ENCODE data around the gene MTOR.

MTOR gene

DNA sequence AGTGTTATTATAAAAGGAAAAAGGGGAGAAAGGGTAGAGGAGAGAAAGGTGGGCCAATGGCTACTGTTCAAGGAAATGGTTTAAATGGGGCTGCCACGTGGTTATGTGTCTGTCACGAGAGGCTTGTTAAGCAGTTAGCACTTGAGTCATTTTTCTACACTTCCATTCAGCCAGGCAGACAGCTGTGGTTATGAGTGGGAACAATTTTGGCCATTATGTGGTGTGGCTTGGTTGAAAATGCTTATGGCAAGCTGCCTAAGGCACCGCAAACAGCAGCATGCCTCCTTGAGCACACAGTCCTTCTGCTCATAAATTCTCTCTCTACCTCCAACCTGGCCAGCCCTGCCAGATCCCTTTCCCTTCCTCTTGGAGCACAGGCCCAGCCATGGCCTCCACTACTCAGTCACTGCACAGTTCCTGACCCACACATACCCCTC lies 199.4 kb downstream of the MTOR start:
- no peak overlapping the region for H3K4me3 ChIP-seq
- no peak for TF ChIP-seq Cebpa-rat (IDR thresholded peaks at IDR 0.05)
- peaks cover 0 to 16% (median 5%) of the 10 kb centered on the region in 11 experiments; a peak in 6 of 22 replicates for H4K20me1 ChIP-seq
- H3K4me1 ChIP-seq = peaks cover 22 to 29% (median 24%) of the 10 kb centered on the region in 10 experiments
- no peak overlapping the region for H3K4me2 ChIP-seq
- no peak overlapping the region for H3K27ac ChIP-seq
- H3K9me3 ChIP-seq (replicated peaks in 1 of 11) = peaks cover 0 to 7% (median 5%) of the 10 kb centered on the region in 11 experiments; a peak in 6 of 22 replicates
- no peaks in the 10 kb centered on the region for H3K27me3 ChIP-seq
- H3K36me3 ChIP-seq = peaks cover 45 to 81% (median 66%) of the 10 kb centered on the region in 11 experiments
- no peak overlapping the region; a peak in 1 of 22 replicates for H3K9ac ChIP-seq

- peak overlapping the region in 9 of 11 experiments; percentile 78 to 98 (median 88); a peak in 15 of 22 replicates for H3K4me2 ChIP-seq
- H3K4me1 ChIP-seq = peaks cover 22 to 34% (median 29%) of the 10 kb centered on the region in 10 experiments
- peak overlapping the region in 3 of 11 experiments; percentile 2 to 93 (median 18); a peak in 1 of 22 replicates for H3K27ac ChIP-seq
- H3K36me3 ChIP-seq = peaks cover 33 to 81% (median 68%) of the 10 kb centered on the region in 11 experiments
- peaks cover 0 to 28% (median 14%) of the 10 kb centered on the region in 11 experiments; a peak in 16 of 22 replicates for H4K20me1 ChIP-seq
- TF ChIP-seq Cebpa-rat (IDR thresholded peaks at IDR 0.05) = no peak
- no peak overlapping the region for H3K4me3 ChIP-seq
- no peaks in the 10 kb centered on the region for H3K27me3 ChIP-seq
- H3K9ac ChIP-seq = peak overlapping the region in 6 of 11 experiments; percentile 4 to 98 (median 12); a peak in 6 of 22 replicates
- H3K9me3 ChIP-seq (replicated peaks in 1 of 11) = peaks cover 0 to 7% (median 5%) of the 10 kb centered on the region in 11 experiments; a peak in 6 of 22 replicates
Measured at GRCh38 chr1:11061652-11062365, 200.5 kb downstream of the MTOR start.

GRCh38 chr1:11059968-11060830 lies 202.2 kb downstream of the MTOR start, which contains the start of gene SRM:
Gene SRM, minus strand, starts transcription at chr1:11060018. Its CDS starts 75 bp downstream, at chr1:11059943.
- Histone ChIP-seq H3K27ac (peak within 1 kb of the TSS; percentile 22 to 96 (median 89); a peak in 21 of 22 replicates), H3K36me3 (peaks cover 27 to 79% (median 64%) of the 10 kb centered on the region in 11 experiments), H3K9ac (peak within 1 kb of the TSS; percentile 83 to 99 (median 93)), H3K4me1 (peaks cover 22 to 34% (median 29%) of the 10 kb centered on the region in 10 experiments), H3K27me3 (no peaks in the 10 kb centered on the region), H3K4me3 (peak within 1 kb of the TSS; percentile 76 to 100 (median 98)), H3K9me3 (replicated peaks in 1 of 11) (peaks cover 0 to 4% (median 3%) of the 10 kb centered on the region in 11 experiments; a peak in 6 of 22 replicates), H3K4me2 (peak within 1 kb of the TSS; percentile 90 to 99 (median 97)), H4K20me1 (peaks cover 0 to 42% (median 27%) of the 10 kb centered on the region in 11 experiments; a peak in 17 of 22 replicates)
- TF ChIP-seq Cebpa-rat (IDR thresholded peaks at IDR 0.05) = no peak

- H4K20me1 ChIP-seq = peaks cover 0 to 50% (median 32%) of the 10 kb centered on the region in 11 experiments; a peak in 17 of 22 replicates
- no peaks in the 10 kb centered on the region for H3K9me3 ChIP-seq (replicated peaks in 1 of 11)
- peak overlapping the region; percentile 13 to 96 (median 89); a peak in 21 of 22 replicates for H3K27ac ChIP-seq
- no peak for TF ChIP-seq Cebpa-rat (IDR thresholded peaks at IDR 0.05)
- peaks cover 22 to 37% (median 29%) of the 10 kb centered on the region in 10 experiments for H3K4me1 ChIP-seq
- peak overlapping the region; percentile 83 to 99 (median 93) for H3K9ac ChIP-seq
- H3K36me3 ChIP-seq = peaks cover 22 to 79% (median 64%) of the 10 kb centered on the region in 11 experiments; a peak in 21 of 22 replicates
- H3K4me2 ChIP-seq = peak overlapping the region; percentile 90 to 99 (median 96)
- H3K4me3 ChIP-seq = peak overlapping the region; percentile 76 to 100 (median 98)
- no peaks in the 10 kb centered on the region for H3K27me3 ChIP-seq
Measured at GRCh38 chr1:11059155-11059967, 203.0 kb downstream of the MTOR start.

GRCh38 chr1:11058595-11059154 lies 203.7 kb downstream of the MTOR start:
- TF ChIP-seq Cebpa-rat (IDR thresholded peaks at IDR 0.05) = no peak
- Histone ChIP-seq H3K4me2 (peak overlapping the region; percentile 90 to 99 (median 96)), H3K27ac (peak overlapping the region; percentile 13 to 96 (median 89); a peak in 19 of 22 replicates), H3K9me3 (replicated peaks in 1 of 11) (no peaks in the 10 kb centered on the region), H3K9ac (peak overlapping the region; percentile 83 to 99 (median 93)), H3K4me3 (peak overlapping the region; percentile 76 to 100 (median 98)), H3K4me1 (peaks cover 22 to 42% (median 30%) of the 10 kb centered on the region in 10 experiments), H4K20me1 (peaks cover 0 to 57% (median 39%) of the 10 kb centered on the region in 11 experiments; a peak in 18 of 22 replicates), H3K36me3 (peaks cover 20 to 76% (median 64%) of the 10 kb centered on the region in 11 experiments; a peak in 21 of 22 replicates), H3K27me3 (no peaks in the 10 kb centered on the region)

GRCh38 chr1:11058026-11058425 lies 204.3 kb downstream of the MTOR start:
- TF ChIP-seq Cebpa-rat (IDR thresholded peaks at IDR 0.05) = no peak
- H3K4me2 ChIP-seq = peak overlapping the region in 10 of 11 experiments; percentile 90 to 99 (median 96); a peak in 19 of 22 replicates

DNA sequence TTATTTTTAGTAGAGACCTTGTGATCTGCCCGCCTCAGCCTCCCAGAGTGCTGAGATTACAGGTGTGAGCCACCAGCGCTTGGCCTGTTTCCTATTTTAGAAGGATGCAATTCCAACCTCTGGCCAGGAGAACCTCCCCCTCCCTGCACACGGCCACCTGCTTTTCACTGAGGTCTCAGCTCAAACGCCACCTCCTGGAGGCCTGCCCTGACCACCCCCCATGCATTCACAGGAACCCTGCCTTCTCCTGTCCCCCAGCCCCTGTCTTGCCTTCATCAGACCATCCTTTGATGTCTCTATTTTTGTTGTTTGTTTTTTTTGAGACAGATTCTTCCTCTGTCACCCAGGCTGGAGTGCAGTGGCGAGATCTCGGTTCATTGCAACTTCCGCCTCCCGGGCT lies 204.9 kb downstream of the MTOR start:
- H3K4me2 ChIP-seq = peak overlapping the region in 7 of 11 experiments; percentile 90 to 99 (median 97); a peak in 4 of 22 replicates

More at GRCh38 chr1:11058026-11058425, 204.3 kb downstream of the MTOR start:
- Histone ChIP-seq H3K9me3 (replicated peaks in 1 of 11) (no peaks in the 10 kb centered on the region), H3K27me3 (no peaks in the 10 kb centered on the region), H3K9ac (peak overlapping the region; percentile 21 to 99 (median 93); a peak in 16 of 22 replicates), H4K20me1 (peaks cover 0 to 64% (median 46%) of the 10 kb centered on the region in 11 experiments; a peak in 18 of 22 replicates), H3K4me1 (peaks cover 22 to 49% (median 36%) of the 10 kb centered on the region in 10 experiments), H3K4me3 (peak overlapping the region in 8 of 10 experiments; percentile 90 to 100 (median 100); a peak in 13 of 20 replicates), H3K27ac (0 out of 22 replicates have a peak overlapping the region, but pooled peaks of 1 of the 11 experiments have one; percentile 93), H3K36me3 (peaks cover 15 to 76% (median 60%) of the 10 kb centered on the region in 11 experiments; a peak in 21 of 22 replicates)

More for the DNA sequence above, 204.9 kb downstream of the MTOR start:
- Histone ChIP-seq H3K4me1 (peaks cover 22 to 54% (median 41%) of the 10 kb centered on the region in 10 experiments), H3K9ac (peak overlapping the region in 8 of 11 experiments; percentile 21 to 99 (median 91); a peak in 8 of 22 replicates), H3K9me3 (replicated peaks in 1 of 11) (no peaks in the 10 kb centered on the region), H3K36me3 (peaks cover 15 to 71% (median 57%) of the 10 kb centered on the region in 11 experiments; a peak in 21 of 22 replicates), H4K20me1 (peaks cover 0 to 69% (median 51%) of the 10 kb centered on the region in 11 experiments; a peak in 18 of 22 replicates), H3K4me3 (no peak overlapping the region), H3K27ac (no peak overlapping the region), H3K27me3 (no peaks in the 10 kb centered on the region)
- TF ChIP-seq Cebpa-rat (IDR thresholded peaks at IDR 0.05) = no peak

Data from BLaER1 treated with 17β-estradiol and CSF1 and Interleukin-3, amounts not matched to agents 10 nM and 100 nM (cell line).